Measurements from ENCODE around the gene TCP11L2. TPM values are rescaled to one million over a fixed set of nuclear protein-coding genes. Genes with fewer than 3 reads are reported as not detected.
A peak's percentile ranks its signal among the peaks of the same experiment; 100 is the strongest.

Gene TCP11L2
- total and polyA plus RNA-seq, 9 of the 15 experiments (the other 6 are each of a cell fraction or from before 2014, with no cell fraction given): 0.39 to 4.5 (median 1.3) TPM

GRCh38 chr12:106357549-106358395 is 55.2 kb downstream of the TCP11L2 start, which contains the start of gene POLR3B (continued):
- TF ChIP-seq ZNF699 (CRISPR knock-in tag; IDR thresholded peaks at IDR 0.05; ENCODE audit: insufficient replicate concordance) (no peak), CBFA2T3 (IDR thresholded peaks at IDR 0.05) (no peak; the same call in 1 of the 2 replicates), BCL6 (CRISPR knock-in tag; IDR thresholded peaks at IDR 0.05) (no peak), SP1 (CRISPR knock-in tag; IDR thresholded peaks at IDR 0.05) (peak; percentile 95), MIER1 (IDR thresholded peaks at IDR 0.05; ENCODE audit: low read depth) (no peak), ZC3H4 (CRISPR knock-in tag; IDR thresholded peaks at IDR 0.05; ENCODE audit: borderline replicate concordance) (no peak)
- TF ChIP-seq, protein P1, sequence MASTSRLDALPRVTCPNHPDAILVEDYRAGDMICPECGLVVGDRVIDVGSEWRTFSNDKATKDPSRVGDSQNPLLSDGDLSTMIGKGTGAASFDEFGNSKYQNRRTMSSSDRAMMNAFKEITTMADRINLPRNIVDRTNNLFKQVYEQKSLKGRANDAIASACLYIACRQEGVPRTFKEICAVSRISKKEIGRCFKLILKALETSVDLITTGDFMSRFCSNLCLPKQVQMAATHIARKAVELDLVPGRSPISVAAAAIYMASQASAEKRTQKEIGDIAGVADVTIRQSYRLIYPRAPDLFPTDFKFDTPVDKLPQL (IDR thresholded peaks at IDR 0.05; ENCODE audit: extremely low read depth, insufficient read length): no peak
- TF ChIP-seq, protein P2, sequence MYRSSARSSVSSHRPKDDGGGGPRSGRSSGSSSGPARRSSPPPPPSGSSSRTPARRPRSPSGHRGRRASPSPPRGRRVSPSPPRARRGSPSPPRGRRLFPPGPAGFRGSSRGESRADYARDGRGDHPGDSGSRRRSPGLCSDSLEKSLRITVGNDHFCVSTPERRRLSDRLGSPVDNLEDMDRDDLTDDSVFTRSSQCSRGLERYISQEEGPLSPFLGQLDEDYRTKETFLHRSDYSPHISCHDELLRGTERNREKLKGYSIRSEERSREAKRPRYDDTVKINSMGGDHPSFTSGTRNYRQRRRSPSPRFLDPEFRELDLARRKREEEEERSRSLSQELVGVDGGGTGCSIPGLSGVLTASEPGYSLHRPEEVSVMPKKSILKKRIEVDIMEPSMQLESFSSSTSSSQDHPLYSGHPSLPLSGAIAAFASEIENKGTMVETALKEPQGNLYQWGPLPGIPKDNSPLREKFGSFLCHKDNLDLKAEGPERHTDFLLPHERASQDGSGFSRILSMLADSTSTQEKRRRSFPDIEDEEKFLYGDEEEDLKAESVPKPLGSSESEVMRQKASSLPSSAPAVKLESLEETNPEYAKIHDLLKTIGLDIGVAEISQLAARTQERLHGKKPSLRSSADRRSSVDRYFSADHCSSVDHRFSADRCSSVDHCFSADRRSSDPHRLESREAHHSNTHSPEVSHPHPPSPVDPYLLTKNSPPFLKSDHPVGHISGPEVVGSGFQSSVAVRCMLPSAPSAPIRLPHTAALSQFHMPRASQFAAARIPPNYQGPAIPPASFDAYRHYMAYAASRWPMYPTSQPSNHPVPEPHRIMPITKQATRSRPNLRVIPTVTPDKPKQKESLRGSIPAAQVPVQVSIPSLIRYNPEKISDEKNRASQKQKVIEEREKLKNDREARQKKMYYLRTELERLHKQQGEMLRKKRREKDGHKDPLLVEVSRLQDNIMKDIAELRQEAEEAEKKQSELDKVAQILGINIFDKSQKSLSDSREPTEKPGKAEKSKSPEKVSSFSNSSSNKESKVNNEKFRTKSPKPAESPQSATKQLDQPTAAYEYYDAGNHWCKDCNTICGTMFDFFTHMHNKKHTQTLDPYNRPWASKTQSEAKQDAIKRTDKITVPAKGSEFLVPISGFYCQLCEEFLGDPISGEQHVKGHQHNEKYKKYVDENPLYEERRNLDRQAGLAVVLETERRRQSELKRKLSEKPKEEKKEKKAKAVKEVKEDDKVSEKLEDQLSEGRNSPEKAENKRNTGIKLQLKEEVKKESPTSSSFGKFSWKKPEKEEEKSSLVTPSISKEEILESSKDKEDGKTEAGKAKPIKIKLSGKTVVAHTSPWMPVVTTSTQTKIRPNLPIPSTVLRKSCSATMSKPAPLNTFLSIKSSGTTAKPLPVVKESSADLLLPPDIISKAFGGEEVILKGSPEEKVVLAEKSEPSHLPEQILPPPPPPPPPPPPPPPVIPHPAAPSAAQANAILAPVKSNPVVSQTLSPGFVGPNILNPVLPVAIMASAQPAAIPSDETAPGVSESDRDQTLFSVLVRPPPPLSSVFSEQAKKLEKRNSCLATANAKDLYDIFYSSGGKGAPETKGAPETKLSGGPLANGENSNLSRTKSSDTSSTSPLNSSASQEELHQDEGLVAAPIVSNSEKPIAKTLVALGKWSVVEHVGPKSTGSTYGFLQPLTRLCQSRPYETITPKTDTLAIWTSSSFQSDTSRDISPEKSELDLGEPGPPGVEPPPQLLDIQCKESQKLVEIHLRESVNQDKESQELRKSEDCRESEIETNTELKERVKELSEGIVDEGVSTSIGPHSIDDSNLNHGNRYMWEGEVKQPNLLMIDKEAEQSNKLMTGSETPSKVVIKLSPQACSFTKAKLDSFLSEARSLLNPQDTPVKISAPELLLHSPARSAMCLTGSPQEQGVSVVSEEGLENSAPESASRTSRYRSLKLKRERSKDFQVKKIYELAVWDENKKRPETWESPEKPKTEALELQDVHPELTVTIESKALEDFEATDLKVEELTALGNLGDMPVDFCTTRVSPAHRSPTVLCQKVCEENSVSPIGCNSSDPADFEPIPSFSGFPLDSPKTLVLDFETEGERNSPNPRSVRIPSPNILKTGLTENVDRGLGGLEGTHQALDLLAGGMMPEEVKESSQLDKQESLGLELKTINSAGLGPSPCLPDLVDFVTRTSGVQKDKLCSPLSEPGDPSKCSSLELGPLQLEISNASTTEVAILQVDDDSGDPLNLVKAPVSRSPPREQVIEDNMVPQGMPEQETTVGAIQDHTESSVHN (IDR thresholded peaks at IDR 0.05; ENCODE audit: borderline replicate concordance in 1 of 2, low read depth in 1 of 2): 0 out of 4 replicates have a peak, but pooled peaks of 1 of the 2 experiments have one; percentile 48
- TF ChIP-seq, protein P3, sequence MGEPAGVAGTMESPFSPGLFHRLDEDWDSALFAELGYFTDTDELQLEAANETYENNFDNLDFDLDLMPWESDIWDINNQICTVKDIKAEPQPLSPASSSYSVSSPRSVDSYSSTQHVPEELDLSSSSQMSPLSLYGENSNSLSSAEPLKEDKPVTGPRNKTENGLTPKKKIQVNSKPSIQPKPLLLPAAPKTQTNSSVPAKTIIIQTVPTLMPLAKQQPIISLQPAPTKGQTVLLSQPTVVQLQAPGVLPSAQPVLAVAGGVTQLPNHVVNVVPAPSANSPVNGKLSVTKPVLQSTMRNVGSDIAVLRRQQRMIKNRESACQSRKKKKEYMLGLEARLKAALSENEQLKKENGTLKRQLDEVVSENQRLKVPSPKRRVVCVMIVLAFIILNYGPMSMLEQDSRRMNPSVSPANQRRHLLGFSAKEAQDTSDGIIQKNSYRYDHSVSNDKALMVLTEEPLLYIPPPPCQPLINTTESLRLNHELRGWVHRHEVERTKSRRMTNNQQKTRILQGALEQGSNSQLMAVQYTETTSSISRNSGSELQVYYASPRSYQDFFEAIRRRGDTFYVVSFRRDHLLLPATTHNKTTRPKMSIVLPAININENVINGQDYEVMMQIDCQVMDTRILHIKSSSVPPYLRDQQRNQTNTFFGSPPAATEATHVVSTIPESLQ (CRISPR knock-in tag; IDR thresholded peaks at IDR 0.05): no peak; the same call in none of the 2 replicates
